ENCODE data around the gene CLK2.

DNA sequence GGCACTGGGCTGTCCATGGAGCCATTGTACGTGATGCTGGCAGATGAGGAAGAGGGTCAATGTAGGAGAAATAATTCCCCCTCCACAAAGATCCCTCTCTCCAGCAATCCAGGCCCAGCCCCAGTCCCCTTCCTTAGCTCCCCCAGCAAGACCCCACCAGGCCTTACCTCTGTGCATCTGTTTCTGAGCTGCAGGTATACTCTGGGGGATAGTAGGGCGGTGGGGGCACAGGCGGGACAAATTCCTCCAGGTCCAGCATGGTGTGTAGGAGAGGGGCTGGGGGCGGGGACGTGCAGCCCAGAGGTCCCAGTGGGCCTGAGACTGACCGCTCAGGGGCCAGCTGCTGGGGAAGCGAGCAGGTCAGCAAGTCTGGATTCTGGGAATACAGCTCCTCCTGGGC is 21.7 kb downstream of the CLK2 start:
- no peak for TF ChIP-seq EZH2 (IDR thresholded peaks at IDR 0.05; ENCODE audit: borderline replicate concordance, low read depth, low read length, severe bottlenecking)
- TF ChIP-seq, protein P1, sequence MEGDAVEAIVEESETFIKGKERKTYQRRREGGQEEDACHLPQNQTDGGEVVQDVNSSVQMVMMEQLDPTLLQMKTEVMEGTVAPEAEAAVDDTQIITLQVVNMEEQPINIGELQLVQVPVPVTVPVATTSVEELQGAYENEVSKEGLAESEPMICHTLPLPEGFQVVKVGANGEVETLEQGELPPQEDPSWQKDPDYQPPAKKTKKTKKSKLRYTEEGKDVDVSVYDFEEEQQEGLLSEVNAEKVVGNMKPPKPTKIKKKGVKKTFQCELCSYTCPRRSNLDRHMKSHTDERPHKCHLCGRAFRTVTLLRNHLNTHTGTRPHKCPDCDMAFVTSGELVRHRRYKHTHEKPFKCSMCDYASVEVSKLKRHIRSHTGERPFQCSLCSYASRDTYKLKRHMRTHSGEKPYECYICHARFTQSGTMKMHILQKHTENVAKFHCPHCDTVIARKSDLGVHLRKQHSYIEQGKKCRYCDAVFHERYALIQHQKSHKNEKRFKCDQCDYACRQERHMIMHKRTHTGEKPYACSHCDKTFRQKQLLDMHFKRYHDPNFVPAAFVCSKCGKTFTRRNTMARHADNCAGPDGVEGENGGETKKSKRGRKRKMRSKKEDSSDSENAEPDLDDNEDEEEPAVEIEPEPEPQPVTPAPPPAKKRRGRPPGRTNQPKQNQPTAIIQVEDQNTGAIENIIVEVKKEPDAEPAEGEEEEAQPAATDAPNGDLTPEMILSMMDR (IDR thresholded peaks at IDR 0.05; ENCODE audit: extremely low read depth in 1 of 2, insufficient read depth in 1 of 2, low read depth in 1 of 2, low read length in 2 of 2), result no peak
- TF ChIP-seq POLR2A (IDR thresholded peaks at IDR 0.05; ENCODE audit: low read depth, low read length), result no peak
- TF ChIP-seq FOS (IDR thresholded peaks at IDR 0.05; ENCODE audit: borderline replicate concordance, insufficient read depth, low read length), result no peak
- TF ChIP-seq POLR2AphosphoS5 (IDR thresholded peaks at IDR 0.05; ENCODE audit: insufficient read depth, low read depth, low read length), result no peak
- TF ChIP-seq, protein P2, sequence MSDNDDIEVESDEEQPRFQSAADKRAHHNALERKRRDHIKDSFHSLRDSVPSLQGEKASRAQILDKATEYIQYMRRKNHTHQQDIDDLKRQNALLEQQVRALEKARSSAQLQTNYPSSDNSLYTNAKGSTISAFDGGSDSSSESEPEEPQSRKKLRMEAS (IDR thresholded peaks at IDR 0.05; ENCODE audit: insufficient read depth, insufficient read length), result no peak

Measured in endothelial cell of umbilical vein (primary cell).